ENCODE data around the gene COL25A1. TPM values are rescaled to one million over a fixed set of nuclear protein-coding genes. Genes with fewer than 3 reads are reported as not detected.

Gene COL25A1
- total RNA-seq, 1 experiment from 2014 or later: not detected

DNA sequence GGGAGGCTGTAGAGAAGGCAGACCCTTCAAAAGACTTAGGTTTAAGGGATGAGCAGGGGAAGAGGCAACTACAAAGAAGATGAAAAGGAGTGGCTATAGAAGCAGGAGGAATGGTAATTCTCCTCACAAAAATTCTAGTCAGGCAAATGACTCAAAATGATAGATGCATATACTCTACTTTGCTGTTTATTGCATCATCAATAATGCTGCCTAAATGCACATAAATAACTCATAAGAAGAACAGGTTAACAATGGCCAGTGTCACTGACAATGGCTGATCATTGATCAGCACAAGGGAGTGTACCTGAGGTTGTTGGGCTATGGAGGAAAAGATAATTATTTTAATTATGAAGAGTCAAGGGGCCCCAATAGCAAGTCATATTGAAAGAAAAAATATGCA, 354.9 kb downstream of the COL25A1 start:
- no peak for DNase-seq
- BruUV-seq (replicated peaks): no TSS peak
- no peak overlapping the region for H3K27ac Mint-ChIP-seq (ENCODE audit: unreplicated experiment)
- H3K27me3 Mint-ChIP-seq (ENCODE audit: unreplicated experiment): no peaks in the 10 kb centered on the region
- intact Hi-C loops (cut with micrococcal nuclease; ENCODE audit: unreplicated experiment): no loop called here
- TF ChIP-seq, protein P1, sequence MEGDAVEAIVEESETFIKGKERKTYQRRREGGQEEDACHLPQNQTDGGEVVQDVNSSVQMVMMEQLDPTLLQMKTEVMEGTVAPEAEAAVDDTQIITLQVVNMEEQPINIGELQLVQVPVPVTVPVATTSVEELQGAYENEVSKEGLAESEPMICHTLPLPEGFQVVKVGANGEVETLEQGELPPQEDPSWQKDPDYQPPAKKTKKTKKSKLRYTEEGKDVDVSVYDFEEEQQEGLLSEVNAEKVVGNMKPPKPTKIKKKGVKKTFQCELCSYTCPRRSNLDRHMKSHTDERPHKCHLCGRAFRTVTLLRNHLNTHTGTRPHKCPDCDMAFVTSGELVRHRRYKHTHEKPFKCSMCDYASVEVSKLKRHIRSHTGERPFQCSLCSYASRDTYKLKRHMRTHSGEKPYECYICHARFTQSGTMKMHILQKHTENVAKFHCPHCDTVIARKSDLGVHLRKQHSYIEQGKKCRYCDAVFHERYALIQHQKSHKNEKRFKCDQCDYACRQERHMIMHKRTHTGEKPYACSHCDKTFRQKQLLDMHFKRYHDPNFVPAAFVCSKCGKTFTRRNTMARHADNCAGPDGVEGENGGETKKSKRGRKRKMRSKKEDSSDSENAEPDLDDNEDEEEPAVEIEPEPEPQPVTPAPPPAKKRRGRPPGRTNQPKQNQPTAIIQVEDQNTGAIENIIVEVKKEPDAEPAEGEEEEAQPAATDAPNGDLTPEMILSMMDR (IDR thresholded peaks at IDR 0.05; ENCODE audit: unreplicated experiment): no peak
- H3K4me1 Mint-ChIP-seq (ENCODE audit: low read depth, unreplicated experiment): no peaks in the 10 kb centered on the region
- no peaks in the 10 kb centered on the region for H3K36me3 Mint-ChIP-seq (ENCODE audit: insufficient read depth, unreplicated experiment)
- no peak overlapping the region for H3K4me3 Mint-ChIP-seq (ENCODE audit: low read depth, unreplicated experiment)
- CTCF ChIA-PET: no interaction called here
- H3K9me3 Mint-ChIP-seq (ENCODE audit: low read depth, unreplicated experiment): no peaks in the 10 kb centered on the region

DNA sequence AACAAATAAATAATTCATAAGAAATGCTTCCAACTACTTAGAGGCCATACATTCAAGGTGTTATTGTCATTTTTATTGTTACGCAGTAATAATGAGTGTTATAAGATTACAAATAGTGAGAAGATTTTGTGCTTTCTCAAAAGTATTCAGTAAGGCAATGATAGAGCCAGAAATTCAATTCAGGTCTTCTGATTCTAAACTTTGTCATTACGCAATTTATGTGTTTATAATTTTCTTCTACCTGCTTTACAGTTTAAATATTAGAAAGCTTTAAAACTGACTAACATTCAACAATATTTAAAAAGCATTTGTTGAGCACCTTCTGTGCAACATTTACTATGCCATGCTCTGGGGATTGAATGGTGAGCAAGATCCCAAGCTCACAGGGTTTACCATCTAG, 356.2 kb downstream of the COL25A1 start:
- CTCF ChIA-PET: no interaction called here
- no peaks in the 10 kb centered on the region for H3K27me3 Mint-ChIP-seq (ENCODE audit: unreplicated experiment)
- no peaks in the 10 kb centered on the region for H3K9me3 Mint-ChIP-seq (ENCODE audit: low read depth, unreplicated experiment)
- no TSS peak for BruUV-seq (replicated peaks)
- TF ChIP-seq, protein P1 (IDR thresholded peaks at IDR 0.05; ENCODE audit: unreplicated experiment): no peak
- H3K36me3 Mint-ChIP-seq (ENCODE audit: insufficient read depth, unreplicated experiment): no peaks in the 10 kb centered on the region
- H3K4me1 Mint-ChIP-seq (ENCODE audit: low read depth, unreplicated experiment): no peaks in the 10 kb centered on the region
- H3K27ac Mint-ChIP-seq (ENCODE audit: unreplicated experiment): no peak overlapping the region
- DNase-seq: no peak
- no peak overlapping the region for H3K4me3 Mint-ChIP-seq (ENCODE audit: low read depth, unreplicated experiment)
- intact Hi-C loops (cut with micrococcal nuclease; ENCODE audit: unreplicated experiment): no loop called here

DNA sequence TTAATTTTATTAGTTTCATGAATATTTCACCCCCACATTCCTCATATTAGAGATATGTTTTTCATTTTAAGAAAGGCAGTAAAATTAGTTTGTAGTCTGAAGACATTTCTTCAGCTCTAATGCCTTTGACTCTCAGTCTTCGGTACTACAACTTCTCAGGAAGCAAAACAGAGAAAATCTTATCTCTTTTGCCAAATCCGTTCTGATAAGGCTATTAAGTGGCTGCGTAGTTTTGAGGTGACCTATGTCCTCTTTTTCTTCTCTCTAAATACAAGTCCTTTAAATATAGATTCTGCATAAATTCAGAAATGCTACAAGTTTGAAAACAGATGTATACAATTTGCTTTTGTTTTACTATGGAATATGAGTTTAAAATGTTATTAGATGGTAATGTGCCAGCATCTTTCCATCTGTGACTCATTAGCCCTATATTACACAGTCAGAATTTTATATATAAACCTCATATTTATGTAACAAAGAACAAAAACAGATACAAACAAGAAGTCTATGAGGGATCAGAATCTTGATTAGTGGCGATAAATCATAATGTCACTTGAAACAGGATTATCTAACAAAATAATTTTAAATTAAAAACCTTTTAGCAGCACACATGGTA, 358.4 kb downstream of the COL25A1 start:
- no peaks in the 10 kb centered on the region for H3K9me3 Mint-ChIP-seq (ENCODE audit: low read depth, unreplicated experiment)
- H3K4me3 Mint-ChIP-seq (ENCODE audit: low read depth, unreplicated experiment): no peak overlapping the region
- H3K27ac Mint-ChIP-seq (ENCODE audit: unreplicated experiment): no peak overlapping the region
- CTCF ChIA-PET: no interaction called here
- no TSS peak for BruUV-seq (replicated peaks)
- H3K27me3 Mint-ChIP-seq (ENCODE audit: unreplicated experiment): no peaks in the 10 kb centered on the region
- TF ChIP-seq, protein P1 (IDR thresholded peaks at IDR 0.05; ENCODE audit: unreplicated experiment): no peak
- H3K36me3 Mint-ChIP-seq (ENCODE audit: insufficient read depth, unreplicated experiment): no peaks in the 10 kb centered on the region
- intact Hi-C loops (cut with micrococcal nuclease; ENCODE audit: unreplicated experiment): loop anchor here (5.0 kb wide), 1 partner anchor 353 kb away; no protein-coding TSS in a partner anchor
- H3K4me1 Mint-ChIP-seq (ENCODE audit: low read depth, unreplicated experiment): no peaks in the 10 kb centered on the region
- DNase-seq: no peak

DNA sequence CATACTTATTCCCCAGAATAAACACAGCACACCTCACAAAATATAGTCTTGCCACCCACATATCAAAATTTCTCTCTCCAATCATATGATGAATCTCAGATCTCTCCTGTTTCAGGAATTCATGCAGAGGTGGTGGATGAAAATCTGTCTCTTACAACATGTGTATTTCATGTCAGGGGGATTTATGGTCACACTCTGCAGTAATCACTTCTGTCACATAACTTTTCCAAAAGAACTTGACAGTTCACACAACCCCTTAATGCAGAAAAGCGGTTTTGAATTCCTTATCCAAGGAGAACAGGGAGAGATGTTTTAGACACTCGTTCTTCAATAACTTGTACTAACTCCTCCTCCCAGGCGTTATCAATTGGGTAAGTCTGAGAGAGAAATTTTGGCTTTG, 359.1 kb downstream of the COL25A1 start:
- Mint-ChIP-seq H3K27me3 (ENCODE audit: unreplicated experiment) (no peaks in the 10 kb centered on the region), H3K4me1 (ENCODE audit: low read depth, unreplicated experiment) (no peaks in the 10 kb centered on the region), H3K4me3 (ENCODE audit: low read depth, unreplicated experiment) (no peak overlapping the region), H3K27ac (ENCODE audit: unreplicated experiment) (no peak overlapping the region), H3K9me3 (ENCODE audit: low read depth, unreplicated experiment) (no peaks in the 10 kb centered on the region), H3K36me3 (ENCODE audit: insufficient read depth, unreplicated experiment) (no peaks in the 10 kb centered on the region)
- TF ChIP-seq, protein P1 (IDR thresholded peaks at IDR 0.05; ENCODE audit: unreplicated experiment): no peak
- no peak for DNase-seq
- no TSS peak for BruUV-seq (replicated peaks)
- intact Hi-C loops (cut with micrococcal nuclease; ENCODE audit: unreplicated experiment): loop anchor here (5.0 kb wide), 1 partner anchor 354 kb away; no protein-coding TSS in a partner anchor
- CTCF ChIA-PET: no interaction called here
